ENCODE data around the gene PCDHB7.
"Not testable (repeated sequence)": the region's sequence is repeated elsewhere in the genome, so short reads cannot be mapped to it uniquely, and the experiment has no call there.

DNA sequence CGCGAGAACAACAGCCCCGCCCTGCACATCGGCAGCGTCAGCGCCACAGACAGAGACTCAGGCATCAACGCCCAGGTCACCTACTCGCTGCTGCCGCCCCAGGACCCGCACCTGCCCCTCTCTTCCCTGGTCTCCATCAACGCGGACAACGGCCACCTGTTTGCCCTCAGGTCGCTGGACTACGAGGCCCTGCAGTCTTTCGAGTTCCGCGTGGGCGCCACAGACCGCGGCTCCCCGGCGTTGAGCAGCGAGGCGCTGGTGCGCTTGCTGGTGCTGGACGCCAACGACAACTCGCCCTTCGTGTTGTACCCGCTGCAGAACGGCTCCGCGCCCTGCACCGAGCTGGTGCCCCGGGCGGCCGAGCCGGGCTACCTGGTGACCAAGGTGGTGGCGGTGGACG lies 20.8 kb upstream of the PCDHB7 start:
- TF ChIP-seq, protein P1, sequence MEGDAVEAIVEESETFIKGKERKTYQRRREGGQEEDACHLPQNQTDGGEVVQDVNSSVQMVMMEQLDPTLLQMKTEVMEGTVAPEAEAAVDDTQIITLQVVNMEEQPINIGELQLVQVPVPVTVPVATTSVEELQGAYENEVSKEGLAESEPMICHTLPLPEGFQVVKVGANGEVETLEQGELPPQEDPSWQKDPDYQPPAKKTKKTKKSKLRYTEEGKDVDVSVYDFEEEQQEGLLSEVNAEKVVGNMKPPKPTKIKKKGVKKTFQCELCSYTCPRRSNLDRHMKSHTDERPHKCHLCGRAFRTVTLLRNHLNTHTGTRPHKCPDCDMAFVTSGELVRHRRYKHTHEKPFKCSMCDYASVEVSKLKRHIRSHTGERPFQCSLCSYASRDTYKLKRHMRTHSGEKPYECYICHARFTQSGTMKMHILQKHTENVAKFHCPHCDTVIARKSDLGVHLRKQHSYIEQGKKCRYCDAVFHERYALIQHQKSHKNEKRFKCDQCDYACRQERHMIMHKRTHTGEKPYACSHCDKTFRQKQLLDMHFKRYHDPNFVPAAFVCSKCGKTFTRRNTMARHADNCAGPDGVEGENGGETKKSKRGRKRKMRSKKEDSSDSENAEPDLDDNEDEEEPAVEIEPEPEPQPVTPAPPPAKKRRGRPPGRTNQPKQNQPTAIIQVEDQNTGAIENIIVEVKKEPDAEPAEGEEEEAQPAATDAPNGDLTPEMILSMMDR (IDR thresholded peaks at IDR 0.05) = not testable (repeated sequence)
- TF ChIP-seq ATF3 (CRISPR knock-in tag; conservative IDR thresholded peaks at IDR 0.05); ATF2 (CRISPR knock-in tag; IDR thresholded peaks at IDR 0.05; ENCODE audit: borderline replicate concordance, low read depth); ZNF423 (CRISPR knock-in tag; IDR thresholded peaks at IDR 0.05); SP1 (CRISPR knock-in tag; conservative IDR thresholded peaks at IDR 0.05); PREB (CRISPR knock-in tag; IDR thresholded peaks at IDR 0.05; ENCODE audit: borderline replicate concordance); ZNF138 (CRISPR knock-in tag; conservative IDR thresholded peaks at IDR 0.05); NR1H2 (CRISPR knock-in tag; IDR thresholded peaks at IDR 0.05); NFYB (CRISPR knock-in tag; conservative IDR thresholded peaks at IDR 0.05; ENCODE audit: low read depth); NR3C1 (CRISPR knock-in tag; conservative IDR thresholded peaks at IDR 0.05; ENCODE audit: low read depth); ELF4 (CRISPR knock-in tag; IDR thresholded peaks at IDR 0.05; ENCODE audit: low read depth): not testable (repeated sequence)
- TF ChIP-seq, protein P2, sequence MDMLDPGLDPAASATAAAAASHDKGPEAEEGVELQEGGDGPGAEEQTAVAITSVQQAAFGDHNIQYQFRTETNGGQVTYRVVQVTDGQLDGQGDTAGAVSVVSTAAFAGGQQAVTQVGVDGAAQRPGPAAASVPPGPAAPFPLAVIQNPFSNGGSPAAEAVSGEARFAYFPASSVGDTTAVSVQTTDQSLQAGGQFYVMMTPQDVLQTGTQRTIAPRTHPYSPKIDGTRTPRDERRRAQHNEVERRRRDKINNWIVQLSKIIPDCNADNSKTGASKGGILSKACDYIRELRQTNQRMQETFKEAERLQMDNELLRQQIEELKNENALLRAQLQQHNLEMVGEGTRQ (CRISPR knock-in tag; IDR thresholded peaks at IDR 0.05) = not testable (repeated sequence)
- TF ChIP-seq, protein P3, sequence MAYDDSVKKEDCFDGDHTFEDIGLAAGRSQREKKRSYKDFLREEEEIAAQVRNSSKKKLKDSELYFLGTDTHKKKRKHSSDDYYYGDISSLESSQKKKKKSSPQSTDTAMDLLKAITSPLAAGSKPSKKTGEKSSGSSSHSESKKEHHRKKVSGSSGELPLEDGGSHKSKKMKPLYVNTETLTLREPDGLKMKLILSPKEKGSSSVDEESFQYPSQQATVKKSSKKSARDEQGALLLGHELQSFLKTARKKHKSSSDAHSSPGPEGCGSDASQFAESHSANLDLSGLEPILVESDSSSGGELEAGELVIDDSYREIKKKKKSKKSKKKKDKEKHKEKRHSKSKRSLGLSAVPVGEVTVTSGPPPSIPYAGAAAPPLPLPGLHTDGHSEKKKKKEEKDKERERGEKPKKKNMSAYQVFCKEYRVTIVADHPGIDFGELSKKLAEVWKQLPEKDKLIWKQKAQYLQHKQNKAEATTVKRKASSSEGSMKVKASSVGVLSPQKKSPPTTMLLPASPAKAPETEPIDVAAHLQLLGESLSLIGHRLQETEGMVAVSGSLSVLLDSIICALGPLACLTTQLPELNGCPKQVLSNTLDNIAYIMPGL (CRISPR knock-in tag; IDR thresholded peaks at IDR 0.05) = not testable (repeated sequence)
- TF ChIP-seq, protein P4, sequence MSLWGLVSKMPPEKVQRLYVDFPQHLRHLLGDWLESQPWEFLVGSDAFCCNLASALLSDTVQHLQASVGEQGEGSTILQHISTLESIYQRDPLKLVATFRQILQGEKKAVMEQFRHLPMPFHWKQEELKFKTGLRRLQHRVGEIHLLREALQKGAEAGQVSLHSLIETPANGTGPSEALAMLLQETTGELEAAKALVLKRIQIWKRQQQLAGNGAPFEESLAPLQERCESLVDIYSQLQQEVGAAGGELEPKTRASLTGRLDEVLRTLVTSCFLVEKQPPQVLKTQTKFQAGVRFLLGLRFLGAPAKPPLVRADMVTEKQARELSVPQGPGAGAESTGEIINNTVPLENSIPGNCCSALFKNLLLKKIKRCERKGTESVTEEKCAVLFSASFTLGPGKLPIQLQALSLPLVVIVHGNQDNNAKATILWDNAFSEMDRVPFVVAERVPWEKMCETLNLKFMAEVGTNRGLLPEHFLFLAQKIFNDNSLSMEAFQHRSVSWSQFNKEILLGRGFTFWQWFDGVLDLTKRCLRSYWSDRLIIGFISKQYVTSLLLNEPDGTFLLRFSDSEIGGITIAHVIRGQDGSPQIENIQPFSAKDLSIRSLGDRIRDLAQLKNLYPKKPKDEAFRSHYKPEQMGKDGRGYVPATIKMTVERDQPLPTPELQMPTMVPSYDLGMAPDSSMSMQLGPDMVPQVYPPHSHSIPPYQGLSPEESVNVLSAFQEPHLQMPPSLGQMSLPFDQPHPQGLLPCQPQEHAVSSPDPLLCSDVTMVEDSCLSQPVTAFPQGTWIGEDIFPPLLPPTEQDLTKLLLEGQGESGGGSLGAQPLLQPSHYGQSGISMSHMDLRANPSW (CRISPR knock-in tag; conservative IDR thresholded peaks at IDR 0.05; ENCODE audit: low read depth) = not testable (repeated sequence)
